Activated T-helper 2 cell treated with anti-CD3 and anti-CD28 coated beads, Interferon-gamma antibody, Interleukin-2, Interleukin-4, amounts not matched to agents 10 μg/mL and 5 μg/mL and 100 μg/mL, durations not matched to agents 14 hours and 24 hours and 36 hours (primary cell): ENCODE results near the gene ATF6B. TPM values are rescaled to one million over a fixed set of nuclear protein-coding genes. Genes with fewer than 3 reads are reported as not detected.

Experiments used
- DNase-seq: peaks from one replicate; pipeline ENCODE4 v3.0.0; 2021; ENCODE audit warnings: low spot score
- H3K27ac Mint-ChIP-seq: one replicate; pipeline ENCODE4 v1.8.0; 2021; ENCODE audit warnings: mixed read lengths
- H3K27me3 Mint-ChIP-seq: one replicate; pipeline ENCODE4 v1.8.0; 2021; ENCODE audit warnings: low read depth, mixed read lengths
- H3K36me3 Mint-ChIP-seq: one replicate; pipeline ENCODE4 v1.8.0; 2021; ENCODE audit warnings: low read depth, mixed read lengths
- H3K4me1 Mint-ChIP-seq: one replicate; pipeline ENCODE4 v1.8.0; 2021; ENCODE audit warnings: low read depth, mixed read lengths
- H3K4me3 Mint-ChIP-seq: one replicate; pipeline ENCODE4 v1.8.0; 2021; ENCODE audit warnings: low read depth, mild to moderate bottlenecking, moderate library complexity, mixed read lengths
- H3K9me3 Mint-ChIP-seq: one replicate; pipeline ENCODE4 v1.8.0; 2021; ENCODE audit warnings: mixed read lengths
- intact Hi-C: fragments of 100-400 bp; cut with micrococcal nuclease; formaldehyde crosslinking; loops from one replicate; pipeline ENCODE4 v1.15.1; 2023
- total RNA-seq: library from RNA; stranded (reverse); gene quantifications from 2 replicates; pipeline ENCODE4 v1.2.3, GENCODE V29; 2022

The ATF6B gene
- total RNA-seq, result 86.9 and 91.2 TPM in 2 replicates

- Mint-ChIP-seq H3K27ac (peak within 1 kb of the TSS; percentile 97), H3K27me3 (no peaks in the 10 kb centered on the region), H3K4me1 (peaks cover 36% of the 10 kb centered on the region), H3K36me3 (peaks cover 29% of the 10 kb centered on the region), H3K9me3 (no peaks in the 10 kb centered on the region), H3K4me3 (peak within 1 kb of the TSS; percentile 99)
- peak; percentile 98 for DNase-seq
- intact Hi-C loops, result loop anchor here (1.0 kb wide), 2 partner anchors 50 to 67 kb away; partner anchors contain the start of gene RNF5
Measured at GRCh38 chr6:32127717-32128592, at the start of gene ATF6B. ATF6B (minus strand) TSS chr6:32128246; CDS start chr6:32128207, 39 bp downstream.

GRCh38 chr6:32177183-32177787 lies 49.2 kb upstream of the ATF6B start:
- peaks cover 54% of the 10 kb centered on the region for H3K4me1 Mint-ChIP-seq
- DNase-seq, result no peak
- H3K36me3 Mint-ChIP-seq, result peaks cover 32% of the 10 kb centered on the region
- H3K27me3 Mint-ChIP-seq, result no peaks in the 10 kb centered on the region
- intact Hi-C loops, result loop anchor here (5.0 to 10.0 kb wide), 4 partner anchors 220 to 795 kb away; partner anchors contain the start of genes APOM, BAG6, NELFE and SKIC2
- peak overlapping the region; percentile 97 for H3K27ac Mint-ChIP-seq
- peak overlapping the region; percentile 96 for H3K4me3 Mint-ChIP-seq
- no peaks in the 10 kb centered on the region for H3K9me3 Mint-ChIP-seq

- DNase-seq, result no peak
- Mint-ChIP-seq H3K27me3 (no peaks in the 10 kb centered on the region), H3K36me3 (peaks cover 31% of the 10 kb centered on the region), H3K9me3 (no peaks in the 10 kb centered on the region), H3K27ac (peak overlapping the region; percentile 97), H3K4me3 (peak overlapping the region; percentile 96), H3K4me1 (peaks cover 54% of the 10 kb centered on the region)
- intact Hi-C loops, result loop anchor here (1.0 to 10.0 kb wide), 5 partner anchors 22 to 796 kb away; partner anchors contain the start of genes APOM, BAG6, NELFE and PPT2
Measured at GRCh38 chr6:32176476-32177182, 48.6 kb upstream of the ATF6B start.

GRCh38 chr6:32175711-32176475 lies 47.8 kb upstream of the ATF6B start, which contains the start of gene AGPAT1:
AGPAT1 (minus strand) TSS chr6:32176084; CDS start chr6:32171496, 4,588 bp downstream.
- intact Hi-C loops, result loop anchor here (1.0 to 10.0 kb wide), 5 partner anchors 22 to 796 kb away; partner anchors contain the start of genes APOM, BAG6, NELFE and PPT2
- H3K4me1 Mint-ChIP-seq, result peaks cover 54% of the 10 kb centered on the region
- H3K4me3 Mint-ChIP-seq, result peak within 1 kb of the TSS; percentile 96
- H3K27ac Mint-ChIP-seq, result peak within 1 kb of the TSS; percentile 97
- H3K36me3 Mint-ChIP-seq, result peaks cover 28% of the 10 kb centered on the region
- no peaks in the 10 kb centered on the region for H3K9me3 Mint-ChIP-seq
- H3K27me3 Mint-ChIP-seq, result no peaks in the 10 kb centered on the region
- peak; percentile 95 for DNase-seq

- intact Hi-C loops, result loop anchor here (5.0 to 10.0 kb wide), 4 partner anchors 218 to 797 kb away; partner anchors contain the start of genes APOM, BAG6, NELFE and SKIC2
- peaks cover 48% of the 10 kb centered on the region for H3K4me1 Mint-ChIP-seq
Measured at GRCh38 chr6:32175322-32175710, 47.3 kb upstream of the ATF6B start.

GRCh38 chr6:32174416-32174815 lies 46.4 kb upstream of the ATF6B start:
- intact Hi-C loops, result loop anchor here (10.0 kb wide), 2 partner anchors 340 to 520 kb away; partner anchors contain the start of genes APOM and BAG6
- H3K4me1 Mint-ChIP-seq, result peaks cover 43% of the 10 kb centered on the region
- H3K4me3 Mint-ChIP-seq, result peak overlapping the region; percentile 64
- H3K9me3 Mint-ChIP-seq, result no peaks in the 10 kb centered on the region
- H3K27me3 Mint-ChIP-seq, result no peaks in the 10 kb centered on the region
- DNase-seq, result no peak
- H3K36me3 Mint-ChIP-seq, result peaks cover 25% of the 10 kb centered on the region
- H3K27ac Mint-ChIP-seq, result no peak overlapping the region

More at GRCh38 chr6:32175322-32175710, 47.3 kb upstream of the ATF6B start:
- Mint-ChIP-seq H3K9me3 (no peaks in the 10 kb centered on the region), H3K4me3 (peak overlapping the region; percentile 96), H3K27me3 (no peaks in the 10 kb centered on the region), H3K27ac (no peak overlapping the region), H3K36me3 (peaks cover 22% of the 10 kb centered on the region)
- DNase-seq, result no peak

GRCh38 chr6:32173051-32173727 lies 45.1 kb upstream of the ATF6B start:
- no peaks in the 10 kb centered on the region for H3K27me3 Mint-ChIP-seq
- no peaks in the 10 kb centered on the region for H3K9me3 Mint-ChIP-seq
- H3K4me1 Mint-ChIP-seq, result peaks cover 35% of the 10 kb centered on the region
- no peak for DNase-seq
- H3K27ac Mint-ChIP-seq, result no peak overlapping the region
- intact Hi-C loops, result loop anchor here (10.0 kb wide), 2 partner anchors 338 to 518 kb away; partner anchors contain the start of genes APOM and BAG6
- H3K4me3 Mint-ChIP-seq, result no peak overlapping the region
- H3K36me3 Mint-ChIP-seq, result peaks cover 21% of the 10 kb centered on the region

GRCh38 chr6:32171234-32171633 lies 43.2 kb upstream of the ATF6B start:
- no peak overlapping the region for H3K4me3 Mint-ChIP-seq
- no peaks in the 10 kb centered on the region for H3K27me3 Mint-ChIP-seq
- DNase-seq, result no peak
- peaks cover 20% of the 10 kb centered on the region for H3K4me1 Mint-ChIP-seq
- H3K36me3 Mint-ChIP-seq, result peaks cover 25% of the 10 kb centered on the region
- intact Hi-C loops, result loop anchor here (10.0 kb wide), 2 partner anchors 336 to 516 kb away; partner anchors contain the start of genes APOM and BAG6
- H3K27ac Mint-ChIP-seq, result no peak overlapping the region
- no peaks in the 10 kb centered on the region for H3K9me3 Mint-ChIP-seq

- peaks cover 25% of the 10 kb centered on the region for H3K36me3 Mint-ChIP-seq
- intact Hi-C loops, result loop anchor here (10.0 kb wide), 2 partner anchors 335 to 515 kb away; partner anchors contain the start of genes APOM and BAG6
Measured at GRCh38 chr6:32170294-32170693, 42.2 kb upstream of the ATF6B start.

GRCh38 chr6:32168807-32169591 lies 41.0 kb upstream of the ATF6B start:
- H3K27me3 Mint-ChIP-seq, result no peaks in the 10 kb centered on the region
- no peak overlapping the region for H3K4me3 Mint-ChIP-seq
- no peak overlapping the region for H3K27ac Mint-ChIP-seq
- peaks cover 12% of the 10 kb centered on the region for H3K4me1 Mint-ChIP-seq
- no peaks in the 10 kb centered on the region for H3K9me3 Mint-ChIP-seq
- intact Hi-C loops, result no loop called here
- no peak for DNase-seq
- peaks cover 22% of the 10 kb centered on the region for H3K36me3 Mint-ChIP-seq

More at GRCh38 chr6:32170294-32170693, 42.2 kb upstream of the ATF6B start:
- Mint-ChIP-seq H3K4me1 (peaks cover 18% of the 10 kb centered on the region), H3K4me3 (no peak overlapping the region), H3K9me3 (no peaks in the 10 kb centered on the region), H3K27ac (no peak overlapping the region), H3K27me3 (no peaks in the 10 kb centered on the region)
- no peak for DNase-seq
